GM18508 (cell line): Measurements from ENCODE around the gene SPDYE17.
"Not testable (repeated sequence)": the region's sequence is repeated elsewhere in the genome, so short reads cannot be mapped to it uniquely, and the experiment has no call there.

ENCODE experiments used
- ATAC-seq: cut with Tn5 transposase; IDR thresholded peaks from one replicate; pipeline ENCODE4 v1.9.1; 2021; ENCODE audit warnings: moderate number of reproducible peaks; ENCODE audit not compliant: insufficient read depth, unreplicated experiment

SPDYE17 gene

GRCh38 chr7:76974793-76975579 lies 57.2 kb downstream of the SPDYE17 start:
- not testable (repeated sequence) for ATAC-seq

- ATAC-seq, result not testable (repeated sequence)
Measured at GRCh38 chr7:76974336-76974735, 57.8 kb downstream of the SPDYE17 start.

GRCh38 chr7:76972391-76972790 lies 59.8 kb downstream of the SPDYE17 start:
- ATAC-seq, result not testable (repeated sequence)
